CD8-positive, alpha-beta memory T cell (primary cell): ENCODE measurements around the gene SLC6A6. TPM values are rescaled to one million over a fixed set of nuclear protein-coding genes. Genes with fewer than 3 reads are reported as not detected.

Experiments used
- CTCF ChIA-PET: fragments of 350-600 bp; sonication (Branson Sonifier 250); formaldehyde crosslinking; loops from one replicate; lab custom pipeline; 2021; ENCODE audit warnings: antibody characterized with exemption; lab: Charles Lee
- POLR2A ChIA-PET: fragments of 350-600 bp; sonication (Branson Sonifier 250); formaldehyde crosslinking; loops from one replicate; lab custom pipeline; 2021; ENCODE audit warnings: antibody characterized with exemption; lab: Charles Lee
- DNase-seq, 5 donors: peaks; one replicate each; pipeline versions ENCODE4 v3.0.0 to v3.0.0-alpha.2; 2020 to 2022; ENCODE audit warnings: mixed read lengths in 1 of 5
- H3K27ac ChIP-seq: one replicate; pipeline ENCODE4 v1.7.0; 2013; ENCODE audit warnings: low read depth, mild to moderate bottlenecking, low read length, moderate library complexity
- H3K27me3 ChIP-seq: 2 replicates; pipeline ENCODE4 v1.7.0; 2013; ENCODE audit warnings: low read length, mild to moderate bottlenecking; ENCODE audit not compliant: insufficient read depth, poor library complexity, severe bottlenecking
- H3K36me3 ChIP-seq: 2 replicates; pipeline ENCODE4 v1.7.0; 2013; ENCODE audit warnings: mild to moderate bottlenecking, low read length, moderate library complexity; ENCODE audit not compliant: insufficient read depth
- H3K4me1 ChIP-seq: 2 replicates; pipeline ENCODE4 v1.7.0; 2013; ENCODE audit warnings: mild to moderate bottlenecking, low read length, moderate library complexity; ENCODE audit not compliant: insufficient read depth
- H3K4me3 ChIP-seq: 2 replicates; pipeline ENCODE4 v1.7.0; 2013; ENCODE audit warnings: mild to moderate bottlenecking, low read length
- H3K9me3 ChIP-seq: 2 replicates; pipeline ENCODE4 v1.7.0; 2013; ENCODE audit warnings: mild to moderate bottlenecking, low read length
- H3K27ac Mint-ChIP-seq, 8 donors: one replicate each; pipeline ENCODE4 v1.8.0; 2020 to 2021; ENCODE audit warnings: mixed read lengths in 8 of 8, mild to moderate bottlenecking in 6 of 8, inconsistent platforms in 3 of 8, moderate library complexity in 3 of 8
- H3K27me3 Mint-ChIP-seq, 2 donors: one replicate each; pipeline ENCODE4 v1.8.0; 2020 to 2021; ENCODE audit warnings: mixed read lengths in 2 of 2, mild to moderate bottlenecking in 1 of 2, moderate library complexity in 1 of 2
- H3K36me3 Mint-ChIP-seq, 3 donors: one replicate each; pipeline ENCODE4 v1.8.0; 2020 to 2021; ENCODE audit warnings: mixed read lengths in 3 of 3, inconsistent platforms in 1 of 3, mild to moderate bottlenecking in 1 of 3
- H3K4me1 Mint-ChIP-seq, 3 donors: one replicate each; pipeline ENCODE4 v1.8.0; 2020 to 2021; ENCODE audit warnings: mixed read lengths in 3 of 3, inconsistent platforms in 1 of 3, mild to moderate bottlenecking in 1 of 3
- H3K4me3 Mint-ChIP-seq, 7 donors: one replicate each; pipeline ENCODE4 v1.8.0; 2020 to 2021; ENCODE audit warnings: mixed read lengths in 7 of 7, mild to moderate bottlenecking in 6 of 7, moderate library complexity in 4 of 7, inconsistent platforms in 2 of 7
- H3K9me3 Mint-ChIP-seq, 5 donors: one replicate each; pipeline ENCODE4 v1.8.0; 2020 to 2022; ENCODE audit warnings: mixed read lengths in 5 of 5, mild to moderate bottlenecking in 3 of 5, moderate library complexity in 2 of 5, inconsistent platforms in 1 of 5
- polyA plus RNA-seq: library from polyadenylated mRNA; unstranded; fragments of 300-500 nt; fragmentation: Illumina TruSeq; gene quantifications from one replicate; pipeline ENCODE4 v1.2.3, GENCODE V29; 2021
- total RNA-seq, 2 experiments: library from RNA; stranded (reverse); gene quantifications; one replicate each; pipeline ENCODE4 v1.2.3, GENCODE V29; 2021

Gene SLC6A6
- total and polyA plus RNA-seq, 3 experiments from 2014 or later: 6.6 to 44.6 (median 44.5) TPM

- POLR2A ChIA-PET: no interaction called here
- Histone ChIP-seq H3K4me1 (no peaks in the 10 kb centered on the region), H3K27ac (no peak overlapping the region), H3K4me3 (no peak overlapping the region), H3K9me3 (no peaks in the 10 kb centered on the region), H3K36me3 (no peaks in the 10 kb centered on the region), H3K27me3 (no peaks in the 10 kb centered on the region)
- Mint-ChIP-seq H3K4me1 (no peaks in the 10 kb centered on the region), H3K9me3 (no peaks in the 10 kb centered on the region), H3K27ac (peak overlapping the region in 2 of 8 donors; percentile 33 to 36), H3K4me3 (no peak overlapping the region), H3K36me3 (no peaks in the 10 kb centered on the region), H3K27me3 (peaks cover 2 to 6% of the 10 kb centered on the region in 2 donors)
- CTCF ChIA-PET: no interaction called here
- no peak for DNase-seq
Observed at GRCh38 chr3:14389716-14390115, 12.7 kb upstream of the SLC6A6 start.

GRCh38 chr3:14391033-14391432 lies 11.4 kb upstream of the SLC6A6 start:
- H3K4me3 ChIP-seq: no peak overlapping the region
- Mint-ChIP-seq H3K36me3 (no peaks in the 10 kb centered on the region), H3K4me3 (no peak overlapping the region), H3K9me3 (no peaks in the 10 kb centered on the region), H3K27me3 (peaks cover 2 to 6% of the 10 kb centered on the region in 2 donors), H3K4me1 (no peaks in the 10 kb centered on the region), H3K27ac (no peak overlapping the region)
- H3K27me3 ChIP-seq: no peaks in the 10 kb centered on the region
- DNase-seq: no peak
- H3K36me3 ChIP-seq: no peaks in the 10 kb centered on the region
- no peaks in the 10 kb centered on the region for H3K9me3 ChIP-seq
- CTCF ChIA-PET: no interaction called here
- H3K27ac ChIP-seq: no peak overlapping the region
- H3K4me1 ChIP-seq: no peaks in the 10 kb centered on the region
- POLR2A ChIA-PET: no interaction called here

- Histone ChIP-seq H3K27me3 (no peaks in the 10 kb centered on the region), H3K27ac (no peak overlapping the region), H3K9me3 (no peaks in the 10 kb centered on the region), H3K36me3 (no peaks in the 10 kb centered on the region), H3K4me1 (peaks cover 2% of the 10 kb centered on the region), H3K4me3 (no peak overlapping the region)
- CTCF ChIA-PET: interaction anchor here (1.0 kb wide), 1 partner anchor 9 kb away, joined by 3 read pairs; no protein-coding TSS in a partner anchor
- no peaks in the 10 kb centered on the region for H3K36me3 Mint-ChIP-seq
- H3K9me3 Mint-ChIP-seq: no peaks in the 10 kb centered on the region
- H3K4me3 Mint-ChIP-seq: no peak overlapping the region
- DNase-seq: no peak
- POLR2A ChIA-PET: no interaction called here
- H3K27me3 Mint-ChIP-seq: peaks cover 2 to 6% of the 10 kb centered on the region in 2 donors
- peaks cover 5 to 6% (median 5%) of the 10 kb centered on the region in 3 donors for H3K4me1 Mint-ChIP-seq
- no peak overlapping the region for H3K27ac Mint-ChIP-seq
Observed at GRCh38 chr3:14392231-14392630, 10.2 kb upstream of the SLC6A6 start.

- Histone ChIP-seq H3K9me3 (no peaks in the 10 kb centered on the region), H3K27ac (no peak overlapping the region), H3K27me3 (no peaks in the 10 kb centered on the region), H3K4me1 (peaks cover 8% of the 10 kb centered on the region), H3K4me3 (no peak overlapping the region), H3K36me3 (no peaks in the 10 kb centered on the region)
- ChIA-PET CTCF (interaction anchor here (1.0 kb wide), 1 partner anchor 8 kb away, joined by 3 read pairs; no protein-coding TSS in a partner anchor), POLR2A (no interaction called here)
- Mint-ChIP-seq H3K9me3 (no peaks in the 10 kb centered on the region), H3K4me1 (peaks cover 11 to 12% (median 11%) of the 10 kb centered on the region in 3 donors), H3K27ac (peak overlapping the region in 2 of 8 donors; percentile 22 to 25), H3K36me3 (no peaks in the 10 kb centered on the region), H3K27me3 (peaks cover 2 to 6% of the 10 kb centered on the region in 2 donors), H3K4me3 (no peak overlapping the region)
- DNase-seq: no peak
Observed at GRCh38 chr3:14392803-14393319, 9.5 kb upstream of the SLC6A6 start.

GRCh38 chr3:14393440-14394106 lies 8.8 kb upstream of the SLC6A6 start:
- H3K4me1 Mint-ChIP-seq: peaks cover 13% of the 10 kb centered on the region in 3 donors
- no peaks in the 10 kb centered on the region for H3K9me3 Mint-ChIP-seq
- H3K27me3 Mint-ChIP-seq: peaks cover 2 to 6% of the 10 kb centered on the region in 2 donors
- POLR2A ChIA-PET: no interaction called here
- H3K27ac ChIP-seq: no peak overlapping the region
- peak overlapping the region in 1 of 7 donors; percentile 6 for H3K4me3 Mint-ChIP-seq
- H3K27me3 ChIP-seq: no peaks in the 10 kb centered on the region
- no peaks in the 10 kb centered on the region for H3K9me3 ChIP-seq
- H3K4me3 ChIP-seq: no peak overlapping the region
- CTCF ChIA-PET: no interaction called here
- peaks cover 8% of the 10 kb centered on the region for H3K4me1 ChIP-seq
- H3K36me3 Mint-ChIP-seq: no peaks in the 10 kb centered on the region
- H3K36me3 ChIP-seq: no peaks in the 10 kb centered on the region
- DNase-seq: no peak
- H3K27ac Mint-ChIP-seq: peak overlapping the region in 2 of 8 donors; percentile 25 to 29

- Mint-ChIP-seq H3K9me3 (no peaks in the 10 kb centered on the region), H3K4me1 (peaks cover 13 to 17% (median 13%) of the 10 kb centered on the region in 3 donors), H3K36me3 (no peaks in the 10 kb centered on the region), H3K27ac (peak overlapping the region in 1 of 8 donors; percentile 49), H3K27me3 (peaks cover 0 to 5% of the 10 kb centered on the region in 2 donors), H3K4me3 (no peak overlapping the region)
- DNase-seq: no peak
- Histone ChIP-seq H3K36me3 (no peaks in the 10 kb centered on the region), H3K9me3 (no peaks in the 10 kb centered on the region), H3K4me1 (peaks cover 8% of the 10 kb centered on the region), H3K27me3 (no peaks in the 10 kb centered on the region), H3K4me3 (no peak overlapping the region), H3K27ac (no peak overlapping the region)
- ChIA-PET POLR2A (no interaction called here), CTCF (no interaction called here)
Observed at GRCh38 chr3:14396031-14396692, 6.2 kb upstream of the SLC6A6 start.

- no peaks in the 10 kb centered on the region for H3K9me3 ChIP-seq
- ChIA-PET CTCF (interaction anchor here (1.3 kb wide), 1 partner anchor 62 kb away, joined by 3 read pairs; no protein-coding TSS in a partner anchor), POLR2A (no interaction called here)
- Mint-ChIP-seq H3K4me3 (peak overlapping the region in 1 of 7 donors; percentile 29), H3K27ac (peak overlapping the region; percentile 15 to 94 (median 64)), H3K9me3 (no peaks in the 10 kb centered on the region), H3K27me3 (no peaks in the 10 kb centered on the region), H3K36me3 (no peaks in the 10 kb centered on the region), H3K4me1 (peaks cover 16 to 22% (median 17%) of the 10 kb centered on the region in 3 donors)
- H3K4me1 ChIP-seq: peaks cover 8% of the 10 kb centered on the region
- no peak for DNase-seq
- no peak overlapping the region for H3K27ac ChIP-seq
- no peaks in the 10 kb centered on the region for H3K27me3 ChIP-seq
- no peak overlapping the region for H3K4me3 ChIP-seq
- no peaks in the 10 kb centered on the region for H3K36me3 ChIP-seq
Observed at GRCh38 chr3:14397046-14397445, 5.4 kb upstream of the SLC6A6 start.

- ChIA-PET POLR2A (no interaction called here), CTCF (interaction anchor here (1.1 to 1.3 kb wide), 2 partner anchors 34 to 62 kb away, joined by 3 read pairs; no protein-coding TSS in a partner anchor)
- H3K9me3 ChIP-seq: no peaks in the 10 kb centered on the region
- no peak overlapping the region for H3K4me3 ChIP-seq
- H3K27ac Mint-ChIP-seq: peak overlapping the region in 7 of 8 donors; percentile 15 to 94 (median 43)
- no peak overlapping the region for H3K27ac ChIP-seq
- peaks cover 8% of the 10 kb centered on the region for H3K4me1 ChIP-seq
- no peaks in the 10 kb centered on the region for H3K27me3 Mint-ChIP-seq
- no peaks in the 10 kb centered on the region for H3K27me3 ChIP-seq
- H3K36me3 ChIP-seq: no peaks in the 10 kb centered on the region
- peaks cover 0 to 1% (median 0%) of the 10 kb centered on the region in 3 donors for H3K36me3 Mint-ChIP-seq
- peak overlapping the region in 2 of 7 donors; percentile 24 to 29 for H3K4me3 Mint-ChIP-seq
- H3K4me1 Mint-ChIP-seq: peaks cover 18 to 24% (median 20%) of the 10 kb centered on the region in 3 donors
- no peak for DNase-seq
- no peaks in the 10 kb centered on the region for H3K9me3 Mint-ChIP-seq
Observed at GRCh38 chr3:14397531-14397930, 4.9 kb upstream of the SLC6A6 start.
